ENCODE results near the gene GPR153.

GRCh38 chr1:6302568-6302967 is 41.7 kb upstream of the GPR153 start:
- TF ChIP-seq USF2 (IDR thresholded peaks at IDR 0.05; ENCODE audit: low read length) (no peak), CTCF (IDR thresholded peaks at IDR 0.05; ENCODE audit: control extremely low read depth in 1 of 3, insufficient read depth in 1 of 3, low read depth in 1 of 3, low read length in 3 of 3) (no peak), EZH2 (IDR thresholded peaks at IDR 0.05; ENCODE audit: low read depth, low read length, severe bottlenecking) (no peak), YY1 (IDR thresholded peaks at IDR 0.05; ENCODE audit: low read depth, low read length) (no peak), KDM1A (IDR thresholded peaks at IDR 0.05; ENCODE audit: borderline replicate concordance, low read length) (no peak), POLR2A (IDR thresholded peaks at IDR 0.05; ENCODE audit: control extremely low read depth in 1 of 2, low read depth in 2 of 2, low read length in 2 of 2) (no peak), MAFK (IDR thresholded peaks at IDR 0.05; ENCODE audit: low read depth, low read length) (no peak), EP300 (IDR thresholded peaks at IDR 0.05; ENCODE audit: borderline replicate concordance in 1 of 2, low read depth in 2 of 2, low read length in 2 of 2) (no peak), CEBPB (IDR thresholded peaks at IDR 0.05; ENCODE audit: low read depth, low read length) (no peak), NRF1 (IDR thresholded peaks at IDR 0.05; ENCODE audit: low read depth, low read length) (no peak), POLR2AphosphoS5 (IDR thresholded peaks at IDR 0.05; ENCODE audit: low read depth, low read length) (no peak), GABPA (IDR thresholded peaks at IDR 0.05; ENCODE audit: borderline replicate concordance, insufficient read depth, low read length) (no peak), TAF1 (IDR thresholded peaks at IDR 0.05; ENCODE audit: low read depth, low read length) (no peak)

Measured in H1 (cell line).